Posterior vena cava (tissue), 2 donors: ENCODE results near the gene TMEM40. TPM values are rescaled to one million over a fixed set of nuclear protein-coding genes. Genes with fewer than 3 reads are reported as not detected.

Source experiments
- DNase-seq: peaks from one replicate; pipeline ENCODE4 v3.0.0-alpha.2; 2020; ENCODE audit warnings: low spot score
- intact Hi-C, 2 donors: fragments of 100-400 bp; cut with DNase I; formaldehyde crosslinking; loops; one replicate each; pipeline versions ENCODE4 v1.14.1 to v1.14.2; 2022 to 2023
- total RNA-seq, 2 donors: library from RNA; stranded (reverse); fragmentation: NEBNext Ultra II Directional; extraction: Animal tissue kit (Norgen Biotek cat#: 25700); gene quantifications; one replicate each; pipeline ENCODE4 v1.2.1, GENCODE V29; 2021
- donor health status: DM: yes; HTN: yes; CAD: no.
- donor health status: DM: yes; HTN: yes; CAD: no.

TMEM40 gene
- total RNA-seq, 2 donors from 2014 or later = not detected

GRCh38 chr3:12695112-12695511, 63.9 kb downstream of the TMEM40 start:
- intact Hi-C loops = no loop called here
- DNase-seq = no peak

GRCh38 chr3:12692444-12692843, 66.6 kb downstream of the TMEM40 start:
- intact Hi-C loops = loop anchor here in 1 of 2 donors (5.0 kb wide), 1 partner anchor 325 kb away; no protein-coding TSS in a partner anchor
- no peak for DNase-seq

- DNase-seq = no peak
- intact Hi-C loops = loop anchor here in 1 of 2 donors (5.0 kb wide), 1 partner anchor 327 kb away; no protein-coding TSS in a partner anchor
Measured at GRCh38 chr3:12689997-12690711, 68.9 kb downstream of the TMEM40 start.

GRCh38 chr3:12687948-12688347, 71.1 kb downstream of the TMEM40 start:
- intact Hi-C loops = no loop called here
- no peak for DNase-seq

GRCh38 chr3:12686096-12686495, 73.0 kb downstream of the TMEM40 start:
- intact Hi-C loops = no loop called here
- DNase-seq = no peak

Other genes with a start within 250 kb of the TMEM40 start
- not detected for gene MKRN2OS, start 213.8 kb downstream of the TMEM40 start, total RNA-seq
- 10 to 100 TPM; 21.6 to 23.9 TPM for gene MKRN2, start 202.2 kb downstream of the TMEM40 start, total RNA-seq
- gene RAF1, start 95.1 kb downstream of the TMEM40 start, total RNA-seq = 10 to 100 TPM; 73.9 to 85.4 TPM
- 10 to 100 TPM; 13.1 to 16.8 TPM for gene CAND2, start 37.4 kb upstream of the TMEM40 start, total RNA-seq
- gene RPL32, start 82.3 kb upstream of the TMEM40 start, total RNA-seq = 1,000 to 10,000 TPM; 1,198 to 1,383 TPM